ENCODE data around the gene IL13. TPM values are rescaled to one million over a fixed set of nuclear protein-coding genes. Genes with fewer than 3 reads are reported as not detected.
A peak's percentile ranks its signal among the peaks of the same experiment; 100 is the strongest.

IL13 gene
- 0.05 TPM for polyA plus RNA-seq (2013)

- DNase-seq: no peak
- 97% methylated on average over 8 of the region's 12 CpGs for WGBS (ENCODE audit: insufficient coverage)
- Histone ChIP-seq H3K4me3 (ENCODE audit: control insufficient read depth in 1 of 7, extremely low read depth in 1 of 7, insufficient read depth in 4 of 7, low read depth in 2 of 7, low read length in 6 of 7) (peak within 1 kb of the TSS in 1 of 7 experiments; percentile 69), H3K27me3 (replicated peaks in 2 of 5; ENCODE audit: control insufficient read depth in 4 of 5, insufficient read depth in 5 of 5, low read length in 4 of 5) (peaks cover 3 to 40% (median 15%) of the 10 kb centered on the region in 5 experiments), H3K4me1 (ENCODE audit: control extremely low read depth in 1 of 4, control insufficient read depth in 4 of 4, insufficient read depth in 4 of 4, low read length in 3 of 4) (peaks cover 0 to 24% (median 19%) of the 10 kb centered on the region in 4 experiments), H3K9me3 (ENCODE audit: control extremely low read depth in 1 of 5, control insufficient read depth in 4 of 5, insufficient read depth in 2 of 5, low read depth in 1 of 5, low read length in 4 of 5) (no peaks in the 10 kb centered on the region), H3K27ac (ENCODE audit: insufficient read depth in 1 of 2, low read depth in 1 of 2, low read length in 2 of 2, poor library complexity in 1 of 2, severe bottlenecking in 2 of 2) (no peak within 1 kb of the TSS), H3K36me3 (ENCODE audit: control insufficient read depth in 4 of 4, insufficient read depth in 4 of 4, low read length in 3 of 4) (no peaks in the 10 kb centered on the region)
- ChIA-PET POLR2A (interaction anchor here (0.7 kb wide), 1 partner anchor 10 kb away, joined by 3 read pairs; no protein-coding TSS in a partner anchor), CTCF (interaction anchor here (0.7 to 2.6 kb wide), 4 partner anchors 38 to 97 kb away, joined by 3 to 7 read pairs (median 3); no protein-coding TSS in a partner anchor)
Measured at GRCh38 chr5:132657676-132658380, at the start of gene IL13. Gene IL13 (plus strand): TSS chr5:132658173. CDS start chr5:132658187, 14 bp downstream.

- 100% methylated on average over 1 of the region's 2 CpGs for WGBS (ENCODE audit: insufficient coverage)
- no peak for DNase-seq
- no peak overlapping the region for H3K27ac ChIP-seq (ENCODE audit: insufficient read depth in 1 of 2, low read depth in 1 of 2, low read length in 2 of 2, poor library complexity in 1 of 2, severe bottlenecking in 2 of 2)
- H3K4me3 ChIP-seq (ENCODE audit: control insufficient read depth in 1 of 7, extremely low read depth in 1 of 7, insufficient read depth in 4 of 7, low read depth in 2 of 7, low read length in 6 of 7): no peak overlapping the region
- H3K27me3 ChIP-seq (replicated peaks in 2 of 5; ENCODE audit: control insufficient read depth in 4 of 5, insufficient read depth in 5 of 5, low read length in 4 of 5): no peaks in the 10 kb centered on the region
- no peaks in the 10 kb centered on the region for H3K4me1 ChIP-seq (ENCODE audit: control extremely low read depth in 1 of 4, control insufficient read depth in 4 of 4, insufficient read depth in 4 of 4, low read length in 3 of 4)
- CTCF ChIA-PET: interaction anchor here (1.3 kb wide), 1 partner anchor 16 kb away, joined by 3 read pairs; no protein-coding TSS in a partner anchor
- peaks cover 16 to 60% (median 36%) of the 10 kb centered on the region in 4 experiments for H3K36me3 ChIP-seq (ENCODE audit: control insufficient read depth in 4 of 4, insufficient read depth in 4 of 4, low read length in 3 of 4)
- H3K9me3 ChIP-seq (ENCODE audit: control extremely low read depth in 1 of 5, control insufficient read depth in 4 of 5, insufficient read depth in 2 of 5, low read depth in 1 of 5, low read length in 4 of 5): peaks cover 0 to 2% (median 0%) of the 10 kb centered on the region in 5 experiments
- POLR2A ChIA-PET: no interaction called here
Measured at GRCh38 chr5:132611965-132612364, 46.0 kb upstream of the IL13 start.

- WGBS (ENCODE audit: insufficient coverage): no CpG with 5 or more reads among the region's 1 CpG
- Histone ChIP-seq H3K27ac (ENCODE audit: insufficient read depth in 1 of 2, low read depth in 1 of 2, low read length in 2 of 2, poor library complexity in 1 of 2, severe bottlenecking in 2 of 2) (no peak overlapping the region), H3K4me1 (ENCODE audit: control extremely low read depth in 1 of 4, control insufficient read depth in 4 of 4, insufficient read depth in 4 of 4, low read length in 3 of 4) (no peaks in the 10 kb centered on the region), H3K27me3 (replicated peaks in 2 of 5; ENCODE audit: control insufficient read depth in 4 of 5, insufficient read depth in 5 of 5, low read length in 4 of 5) (no peaks in the 10 kb centered on the region), H3K36me3 (ENCODE audit: control insufficient read depth in 4 of 4, insufficient read depth in 4 of 4, low read length in 3 of 4) (peaks cover 16 to 60% (median 34%) of the 10 kb centered on the region in 4 experiments), H3K4me3 (ENCODE audit: control insufficient read depth in 1 of 7, extremely low read depth in 1 of 7, insufficient read depth in 4 of 7, low read depth in 2 of 7, low read length in 6 of 7) (no peak overlapping the region), H3K9me3 (ENCODE audit: control extremely low read depth in 1 of 5, control insufficient read depth in 4 of 5, insufficient read depth in 2 of 5, low read depth in 1 of 5, low read length in 4 of 5) (peaks cover 0 to 2% (median 0%) of the 10 kb centered on the region in 5 experiments)
- ChIA-PET CTCF (interaction anchor here (1.3 kb wide), 1 partner anchor 17 kb away, joined by 3 read pairs; no protein-coding TSS in a partner anchor), POLR2A (no interaction called here)
- no peak for DNase-seq
Measured at GRCh38 chr5:132612846-132613245, 45.1 kb upstream of the IL13 start.

- H3K4me1 ChIP-seq (ENCODE audit: control extremely low read depth in 1 of 4, control insufficient read depth in 4 of 4, insufficient read depth in 4 of 4, low read length in 3 of 4): no peaks in the 10 kb centered on the region
- no peak overlapping the region for H3K27ac ChIP-seq (ENCODE audit: insufficient read depth in 1 of 2, low read depth in 1 of 2, low read length in 2 of 2, poor library complexity in 1 of 2, severe bottlenecking in 2 of 2)
- H3K4me3 ChIP-seq (ENCODE audit: control insufficient read depth in 1 of 7, extremely low read depth in 1 of 7, insufficient read depth in 4 of 7, low read depth in 2 of 7, low read length in 6 of 7): no peak overlapping the region
- H3K36me3 ChIP-seq (ENCODE audit: control insufficient read depth in 4 of 4, insufficient read depth in 4 of 4, low read length in 3 of 4): peaks cover under 1 to 50% (median 13%) of the 10 kb centered on the region in 4 experiments
- no peaks in the 10 kb centered on the region for H3K9me3 ChIP-seq (ENCODE audit: control extremely low read depth in 1 of 5, control insufficient read depth in 4 of 5, insufficient read depth in 2 of 5, low read depth in 1 of 5, low read length in 4 of 5)
- no peak for DNase-seq
- H3K27me3 ChIP-seq (replicated peaks in 2 of 5; ENCODE audit: control insufficient read depth in 4 of 5, insufficient read depth in 5 of 5, low read length in 4 of 5): no peaks in the 10 kb centered on the region
- POLR2A ChIA-PET: interaction anchor here (0.5 kb wide), 1 partner anchor 144 kb away, joined by 3 read pairs; no protein-coding TSS in a partner anchor
- CTCF ChIA-PET: no interaction called here
Measured at GRCh38 chr5:132621699-132622098, 36.3 kb upstream of the IL13 start.

GRCh38 chr5:132622608-132623007 lies 35.4 kb upstream of the IL13 start:
- DNase-seq: no peak
- ChIA-PET CTCF (interaction anchor here (0.6 to 1.1 kb wide), 2 partner anchors 11 to 14 kb away, joined by 3 to 4 read pairs; no protein-coding TSS in a partner anchor), POLR2A (no interaction called here)
- no peaks in the 10 kb centered on the region for H3K27me3 ChIP-seq (replicated peaks in 2 of 5; ENCODE audit: control insufficient read depth in 4 of 5, insufficient read depth in 5 of 5, low read length in 4 of 5)
- no peak overlapping the region for H3K27ac ChIP-seq (ENCODE audit: insufficient read depth in 1 of 2, low read depth in 1 of 2, low read length in 2 of 2, poor library complexity in 1 of 2, severe bottlenecking in 2 of 2)
- H3K9me3 ChIP-seq (ENCODE audit: control extremely low read depth in 1 of 5, control insufficient read depth in 4 of 5, insufficient read depth in 2 of 5, low read depth in 1 of 5, low read length in 4 of 5): no peaks in the 10 kb centered on the region
- H3K4me1 ChIP-seq (ENCODE audit: control extremely low read depth in 1 of 4, control insufficient read depth in 4 of 4, insufficient read depth in 4 of 4, low read length in 3 of 4): no peaks in the 10 kb centered on the region
- H3K36me3 ChIP-seq (ENCODE audit: control insufficient read depth in 4 of 4, insufficient read depth in 4 of 4, low read length in 3 of 4): peaks cover 4 to 44% (median 15%) of the 10 kb centered on the region in 4 experiments
- H3K4me3 ChIP-seq (ENCODE audit: control insufficient read depth in 1 of 7, extremely low read depth in 1 of 7, insufficient read depth in 4 of 7, low read depth in 2 of 7, low read length in 6 of 7): no peak overlapping the region

GRCh38 chr5:132627470-132627869 lies 30.5 kb upstream of the IL13 start:
- ChIA-PET CTCF (no interaction called here), POLR2A (no interaction called here)
- H3K4me3 ChIP-seq (ENCODE audit: control insufficient read depth in 1 of 7, extremely low read depth in 1 of 7, insufficient read depth in 4 of 7, low read depth in 2 of 7, low read length in 6 of 7): no peak overlapping the region
- no peaks in the 10 kb centered on the region for H3K9me3 ChIP-seq (ENCODE audit: control extremely low read depth in 1 of 5, control insufficient read depth in 4 of 5, insufficient read depth in 2 of 5, low read depth in 1 of 5, low read length in 4 of 5)
- peaks cover 11 to 25% (median 15%) of the 10 kb centered on the region in 4 experiments for H3K36me3 ChIP-seq (ENCODE audit: control insufficient read depth in 4 of 4, insufficient read depth in 4 of 4, low read length in 3 of 4)
- WGBS (ENCODE audit: insufficient coverage): 100% methylated on average over 2 of the region's 2 CpGs
- H3K27me3 ChIP-seq (replicated peaks in 2 of 5; ENCODE audit: control insufficient read depth in 4 of 5, insufficient read depth in 5 of 5, low read length in 4 of 5): no peaks in the 10 kb centered on the region
- no peaks in the 10 kb centered on the region for H3K4me1 ChIP-seq (ENCODE audit: control extremely low read depth in 1 of 4, control insufficient read depth in 4 of 4, insufficient read depth in 4 of 4, low read length in 3 of 4)
- H3K27ac ChIP-seq (ENCODE audit: insufficient read depth in 1 of 2, low read depth in 1 of 2, low read length in 2 of 2, poor library complexity in 1 of 2, severe bottlenecking in 2 of 2): no peak overlapping the region
- no peak for DNase-seq

GRCh38 chr5:132628814-132629213 lies 29.2 kb upstream of the IL13 start:
- Histone ChIP-seq H3K36me3 (ENCODE audit: control insufficient read depth in 4 of 4, insufficient read depth in 4 of 4, low read length in 3 of 4) (peaks cover 9 to 25% (median 13%) of the 10 kb centered on the region in 4 experiments), H3K27me3 (replicated peaks in 2 of 5; ENCODE audit: control insufficient read depth in 4 of 5, insufficient read depth in 5 of 5, low read length in 4 of 5) (no peaks in the 10 kb centered on the region), H3K27ac (ENCODE audit: insufficient read depth in 1 of 2, low read depth in 1 of 2, low read length in 2 of 2, poor library complexity in 1 of 2, severe bottlenecking in 2 of 2) (no peak overlapping the region), H3K4me1 (ENCODE audit: control extremely low read depth in 1 of 4, control insufficient read depth in 4 of 4, insufficient read depth in 4 of 4, low read length in 3 of 4) (no peaks in the 10 kb centered on the region), H3K4me3 (ENCODE audit: control insufficient read depth in 1 of 7, extremely low read depth in 1 of 7, insufficient read depth in 4 of 7, low read depth in 2 of 7, low read length in 6 of 7) (no peak overlapping the region), H3K9me3 (ENCODE audit: control extremely low read depth in 1 of 5, control insufficient read depth in 4 of 5, insufficient read depth in 2 of 5, low read depth in 1 of 5, low read length in 4 of 5) (no peaks in the 10 kb centered on the region)
- no peak for DNase-seq
- ChIA-PET POLR2A (no interaction called here), CTCF (no interaction called here)
- 100% methylated on average over 1 of the region's 2 CpGs for WGBS (ENCODE audit: insufficient coverage)

Measured in common myeloid progenitor, CD34-positive (primary cell).